HG02588 (cell line): ENCODE measurements around the gene NEURL4.
"Not testable (repeated sequence)": the region's sequence is repeated elsewhere in the genome, so short reads cannot be mapped to it uniquely, and the experiment has no call there.

Experiments
- ATAC-seq: cut with Tn5 transposase; IDR thresholded peaks from one replicate; pipeline ENCODE4 v1.9.1; 2021; ENCODE audit warnings: mild to moderate bottlenecking, moderate library complexity; ENCODE audit not compliant: unreplicated experiment

Gene NEURL4

DNA sequence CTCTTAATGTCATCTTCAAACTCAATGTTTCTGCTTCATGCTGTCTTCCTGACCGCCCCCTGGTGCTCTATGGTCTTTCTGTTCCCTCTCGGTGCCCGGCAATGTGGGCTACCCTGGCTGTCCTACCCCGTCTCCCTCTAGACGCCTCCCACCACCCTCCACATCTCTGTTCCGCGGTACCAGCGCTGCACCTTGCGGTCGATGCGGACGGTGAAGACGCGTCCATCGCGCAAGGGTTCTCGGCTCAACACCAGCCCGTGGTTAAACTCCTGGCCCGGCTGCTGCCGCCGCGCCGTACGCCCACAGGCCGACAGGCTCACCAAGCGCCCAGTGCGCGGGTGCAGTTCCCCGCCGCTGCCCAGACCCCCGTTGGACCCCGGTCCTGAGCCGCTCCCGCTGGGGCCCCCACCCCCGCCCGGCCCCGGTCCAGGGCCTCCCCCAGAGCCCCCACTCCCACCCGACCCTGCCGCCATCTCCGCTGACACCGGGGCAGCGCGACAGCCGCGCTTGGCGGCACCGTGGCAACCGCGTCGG, at the start of gene NEURL4:
TSS of gene NEURL4 (minus strand) at position 496 of the 534 bp plus-strand sequence. CDS start at position 473, 23 bp downstream.
- peak; percentile 21 for ATAC-seq

- no peak for ATAC-seq
These were observed 45.2 kb upstream of the NEURL4 start for GRCh38 chr17:7374353-7374752.

DNA sequence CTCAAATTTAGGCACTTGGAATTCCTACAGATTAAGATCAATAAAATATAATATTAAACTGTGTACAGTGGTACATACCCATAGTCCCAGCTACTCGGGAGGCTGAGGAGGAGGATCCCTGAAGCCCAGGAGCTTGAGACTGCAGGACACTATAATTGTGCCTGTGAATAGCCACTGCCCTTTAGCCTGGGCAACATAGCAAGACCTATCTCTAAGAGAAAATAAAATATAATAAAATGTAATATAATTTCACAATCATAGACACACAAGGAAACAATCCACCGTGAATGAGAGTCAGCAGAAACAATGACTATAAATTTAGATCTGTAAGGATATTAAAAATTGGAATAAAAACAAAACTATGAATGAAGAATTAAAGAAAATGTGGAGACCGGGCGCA, 41.7 kb upstream of the NEURL4 start:
- no peak for ATAC-seq

GRCh38 chr17:7369825-7370224, 40.7 kb upstream of the NEURL4 start:
- ATAC-seq: no peak

DNA sequence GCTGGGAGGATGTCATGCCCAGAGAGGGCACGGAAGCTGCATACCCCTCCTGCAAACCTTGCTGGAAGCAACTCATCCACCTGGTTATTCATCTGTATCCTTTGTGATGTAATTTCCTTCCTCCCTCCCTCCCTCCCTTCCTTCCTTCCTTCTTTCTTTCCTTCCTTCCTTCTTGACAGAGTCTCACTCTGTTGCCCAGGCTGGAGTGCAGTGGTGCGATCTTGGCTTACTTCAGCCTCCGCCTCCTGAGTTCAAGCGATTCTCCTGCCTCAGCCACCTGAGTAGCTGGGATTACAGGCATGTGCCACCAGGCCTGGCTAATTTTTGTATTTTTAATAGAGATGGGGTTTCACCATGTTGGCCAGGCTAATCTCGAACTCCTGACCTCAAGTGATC, 39.5 kb upstream of the NEURL4 start:
- not testable (repeated sequence) for ATAC-seq

DNA sequence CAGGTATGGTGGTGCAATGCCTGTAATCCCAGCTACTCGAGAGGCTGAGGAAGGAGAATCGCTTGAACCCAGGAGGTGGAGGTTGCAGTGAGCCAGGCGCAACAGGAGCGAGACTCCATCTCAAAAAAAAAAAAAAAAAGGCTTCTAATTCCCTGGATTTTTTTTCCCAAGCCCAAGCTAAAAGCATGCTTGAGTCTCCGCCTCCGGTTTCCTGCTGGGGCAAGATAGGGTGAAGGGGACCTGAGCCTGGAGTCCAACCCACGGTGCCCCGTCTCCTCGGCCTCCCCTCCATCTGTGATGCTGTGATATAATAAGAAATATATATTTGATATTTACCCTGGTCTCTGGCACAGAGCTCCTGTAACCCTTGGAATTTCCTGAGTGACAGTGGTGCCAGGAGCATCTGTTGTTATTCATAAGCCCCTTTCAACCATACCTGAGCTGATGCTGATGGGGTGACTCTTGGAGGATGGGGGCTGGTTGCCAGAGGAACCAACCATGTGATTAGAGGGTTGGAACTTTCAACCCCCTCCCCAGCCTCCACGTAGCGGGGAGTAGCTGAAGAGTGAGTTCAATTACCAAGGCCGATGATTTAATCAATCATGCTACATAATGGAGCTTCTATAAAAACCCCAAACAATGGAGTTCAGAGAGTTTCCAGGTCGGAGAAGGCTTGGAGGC, 38.9 kb upstream of the NEURL4 start:
- ATAC-seq: no peak

DNA sequence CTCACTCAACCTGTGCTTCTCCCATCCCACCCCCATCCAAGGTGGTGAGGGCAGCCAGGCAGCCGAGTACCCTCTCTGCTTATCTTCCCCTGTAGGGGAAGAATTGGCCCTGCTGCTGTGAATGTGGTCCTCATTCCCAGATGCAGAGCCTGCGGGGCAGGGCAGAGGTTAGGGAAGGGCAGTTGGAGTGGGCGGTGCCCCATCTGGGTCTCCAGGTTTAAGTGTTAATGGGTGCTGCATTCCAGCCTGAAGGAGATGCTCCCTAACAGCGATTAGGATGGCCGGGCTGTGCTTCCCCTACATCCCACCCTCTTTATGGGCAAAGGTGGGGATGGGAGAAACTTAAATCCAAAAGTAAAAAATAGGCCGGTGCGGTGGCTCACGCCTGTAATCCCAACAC, 37.9 kb upstream of the NEURL4 start:
- no peak for ATAC-seq

DNA sequence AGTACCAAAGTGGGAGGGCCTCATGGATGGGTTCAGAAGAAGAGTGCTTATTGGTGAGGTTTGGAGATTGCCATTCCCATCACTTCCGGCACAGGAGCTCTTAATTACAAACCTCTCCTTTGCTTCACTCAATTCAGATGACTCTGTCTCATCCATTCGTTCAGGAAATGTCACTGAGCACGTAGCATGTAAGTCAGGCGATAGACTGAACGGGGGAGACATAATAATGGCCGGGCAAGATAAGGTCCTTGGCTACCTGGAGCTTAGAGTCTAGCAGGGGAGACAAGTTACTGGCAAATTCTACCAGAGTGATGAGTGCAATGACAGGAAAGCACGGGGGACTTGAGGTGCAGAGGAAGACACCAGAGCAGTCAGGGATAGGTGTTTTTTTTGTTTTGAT, 36.8 kb upstream of the NEURL4 start:
- not testable (repeated sequence) for ATAC-seq

DNA sequence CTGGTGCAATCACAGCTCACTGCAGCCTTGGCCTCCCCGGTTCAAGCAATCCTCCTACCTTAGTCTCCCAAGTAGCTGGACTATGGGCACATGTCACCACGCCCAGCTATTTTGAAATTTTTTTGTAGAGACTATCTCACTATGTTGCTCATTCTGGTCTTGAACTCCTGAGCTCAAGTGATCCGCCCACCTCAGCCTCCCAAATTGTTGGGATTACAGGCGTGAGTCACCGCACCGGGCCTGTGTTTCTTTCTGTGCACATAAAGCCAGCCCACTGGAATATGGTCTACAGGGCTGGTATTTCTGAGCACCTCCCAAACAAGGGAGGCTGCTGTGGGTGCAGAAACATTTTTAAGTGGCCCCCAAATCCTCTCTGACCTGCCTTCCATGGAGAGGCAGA, 34.2 kb upstream of the NEURL4 start:
- ATAC-seq: no peak

DNA sequence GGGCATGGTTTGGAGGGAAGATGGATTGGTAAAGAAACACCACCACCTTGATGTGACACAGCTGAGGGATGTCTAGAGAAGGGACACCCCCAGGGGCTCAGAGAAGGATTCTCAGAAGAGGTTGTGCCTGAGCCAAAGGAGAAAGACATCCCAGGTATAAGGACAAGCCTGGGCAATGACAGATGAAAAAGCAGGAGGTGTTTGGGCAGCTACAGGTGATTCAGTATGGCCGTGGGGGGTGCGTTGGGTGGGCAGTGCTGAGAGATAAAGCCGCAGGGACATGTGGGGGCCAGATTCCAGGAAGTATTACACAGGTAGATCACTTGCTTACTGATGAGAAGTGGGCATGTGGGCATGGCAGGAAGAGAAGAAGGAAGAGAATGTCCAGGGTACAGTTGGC, 32.8 kb upstream of the NEURL4 start:
- no peak for ATAC-seq

DNA sequence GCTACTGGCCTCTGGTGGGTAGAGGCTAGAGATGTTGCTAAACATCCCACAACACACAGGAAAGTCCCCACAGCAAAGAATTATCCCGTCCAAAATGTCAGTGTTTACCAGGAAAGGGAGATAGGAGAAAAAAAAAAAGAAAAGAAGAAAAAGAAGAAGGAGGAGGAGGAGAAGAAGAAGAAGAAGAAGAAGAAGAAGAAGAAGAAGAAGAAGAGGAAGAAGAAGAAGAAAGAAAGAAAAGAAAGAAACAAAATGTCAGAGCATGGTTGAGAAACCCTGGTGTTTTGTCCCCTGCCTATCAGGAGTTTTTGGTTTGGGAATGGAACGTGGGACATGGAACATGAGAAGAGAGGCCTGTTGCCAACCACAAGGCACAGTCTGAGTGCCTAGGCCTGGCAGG, 28.2 kb upstream of the NEURL4 start:
- ATAC-seq: no peak

- no peak for ATAC-seq
These were observed 27.6 kb upstream of the NEURL4 start for GRCh38 chr17:7356756-7357155.

DNA sequence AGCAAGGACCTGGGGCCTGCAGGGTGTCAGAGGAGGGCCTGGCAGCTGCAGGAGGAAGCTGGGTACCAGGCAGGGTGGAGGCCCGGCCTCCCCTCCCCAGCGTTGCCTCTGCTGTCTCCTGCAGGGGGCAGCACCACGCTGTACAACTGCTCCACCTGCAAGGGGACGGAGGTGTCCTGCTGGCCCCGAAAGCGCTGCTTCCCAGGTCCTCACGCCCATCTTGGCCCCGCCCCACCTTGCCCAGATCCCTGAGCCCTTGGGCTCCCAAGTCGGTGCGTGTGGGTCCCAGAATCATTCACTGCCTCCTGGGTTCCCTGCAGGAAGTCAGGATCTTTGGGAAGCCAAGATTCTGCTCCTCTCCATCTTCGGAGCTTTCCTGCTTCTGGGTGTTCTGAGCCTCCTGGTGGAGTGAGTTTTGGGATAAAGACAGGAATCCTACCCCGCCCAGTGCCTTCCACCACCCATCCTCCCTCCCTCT, 27.0 kb upstream of the NEURL4 start:
- no peak for ATAC-seq

- no peak for ATAC-seq
These were observed 26.4 kb upstream of the NEURL4 start for GRCh38 chr17:7355573-7355972.

- ATAC-seq: no peak
These were observed 25.9 kb upstream of the NEURL4 start, which contains the start of gene TMEM95 for GRCh38 chr17:7355053-7355452. TSS of gene TMEM95 (plus strand) at chr17:7355156. CDS start at chr17:7355205, 49 bp downstream.

DNA sequence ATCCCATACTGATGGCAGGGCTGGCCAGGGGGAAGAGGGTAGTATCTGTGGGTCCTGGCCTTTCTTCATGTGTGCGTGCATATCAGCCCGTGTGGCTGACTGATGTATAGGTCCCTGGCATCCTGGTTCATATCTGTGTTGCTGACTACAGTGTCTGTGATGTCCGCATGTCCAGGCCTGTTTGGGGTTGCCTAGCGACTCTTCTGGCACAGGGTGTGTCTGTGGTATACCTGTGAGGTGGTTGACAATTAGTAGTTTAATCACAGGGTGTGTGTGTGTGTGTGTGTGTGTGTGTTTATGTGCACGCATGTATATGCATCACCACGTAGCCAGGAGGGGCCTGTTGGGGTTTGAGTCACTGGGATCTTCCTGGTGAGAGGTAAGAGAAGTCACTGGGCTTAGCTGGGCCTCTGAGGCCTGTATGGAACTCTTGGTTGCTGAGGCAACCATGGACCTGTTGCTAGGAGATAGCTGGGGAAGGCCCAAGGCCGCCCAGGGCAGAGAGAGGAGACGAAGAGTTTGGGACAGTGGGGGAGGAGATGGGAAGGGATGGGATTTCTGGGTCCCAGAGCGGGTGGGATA, 25.2 kb upstream of the NEURL4 start:
- no peak for ATAC-seq

GRCh38 chr17:7352910-7353635, 23.9 kb upstream of the NEURL4 start:
- ATAC-seq: no peak

DNA sequence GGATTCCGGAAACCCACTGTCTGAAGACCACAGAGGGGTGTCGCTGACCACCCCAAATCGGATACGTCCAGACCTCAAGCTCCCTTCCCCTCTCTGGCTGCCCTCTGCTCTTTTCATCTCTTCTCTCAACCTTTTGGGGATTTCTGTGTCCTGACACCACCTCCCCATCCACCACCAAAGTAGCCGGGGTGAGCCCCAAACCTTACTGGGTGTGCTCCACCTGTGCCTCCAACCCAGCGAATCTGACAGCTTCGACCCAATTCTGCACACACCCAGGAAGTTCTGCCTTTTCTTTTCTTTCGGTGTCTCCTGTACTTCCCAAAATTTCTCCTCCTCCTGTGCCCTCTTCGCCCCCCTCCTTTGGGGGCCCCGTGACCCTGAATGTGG, 23.4 kb upstream of the NEURL4 start:
- ATAC-seq: no peak

- ATAC-seq: peak; percentile 70
These were observed 22.7 kb upstream of the NEURL4 start, which contains the start of gene KCTD11 for GRCh38 chr17:7351665-7352502. TSS of gene KCTD11 (plus strand) at chr17:7352162.

- no peak for ATAC-seq
These were observed 19.5 kb upstream of the NEURL4 start for GRCh38 chr17:7348478-7349242.
